GM21515 (cell line): ENCODE data around the gene SCN10A.

ENCODE experiments used
- ATAC-seq: cut with Tn5 transposase; IDR thresholded peaks from one replicate; pipeline ENCODE4 v1.9.1; 2021; ENCODE audit not compliant: unreplicated experiment

The SCN10A gene

DNA sequence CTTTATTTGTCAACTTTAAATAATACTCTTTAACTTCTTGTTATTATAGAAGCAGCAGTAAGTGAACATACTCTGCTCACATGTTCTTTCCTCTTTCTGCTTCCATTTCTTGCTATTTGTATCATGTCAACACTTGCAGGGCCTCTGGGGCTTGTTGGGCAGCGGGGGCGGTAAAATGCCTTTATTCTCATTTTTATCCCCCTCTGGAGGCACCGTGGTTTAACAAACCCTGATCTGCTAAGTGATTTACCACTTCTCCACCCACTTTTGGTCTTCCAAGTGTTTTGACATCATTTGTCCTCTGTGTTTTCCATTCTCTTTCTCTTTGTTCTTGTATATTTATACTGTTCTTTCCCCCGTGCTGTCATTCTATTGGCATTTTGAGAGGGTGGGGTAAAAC is 33.9 kb downstream of the SCN10A start:
- ATAC-seq: no peak

GRCh38 chr3:38773528-38773927 is 42.5 kb downstream of the SCN10A start:
- ATAC-seq: no peak

- no peak for ATAC-seq
These were observed 52.4 kb downstream of the SCN10A start for GRCh38 chr3:38763569-38763968.

DNA sequence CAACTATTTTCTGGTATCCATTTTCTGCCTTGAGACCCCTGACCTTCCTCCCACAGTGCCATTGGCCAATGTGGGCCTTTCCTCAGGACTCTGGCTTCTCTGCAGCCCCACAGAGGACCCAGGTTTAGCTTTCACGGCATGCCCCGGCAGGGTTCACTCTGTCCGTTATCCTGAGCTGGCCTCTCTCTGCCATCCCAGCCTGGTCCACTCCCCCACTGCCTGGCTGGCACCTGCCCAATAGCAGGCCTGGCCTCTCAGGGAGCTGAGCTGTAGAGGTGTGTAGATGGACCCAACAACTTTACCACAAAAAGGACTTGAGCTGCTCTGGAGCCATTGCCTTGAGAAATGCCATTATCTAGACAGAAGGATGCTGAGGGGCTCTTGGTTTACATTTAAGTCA is 57.5 kb downstream of the SCN10A start:
- no peak for ATAC-seq

DNA sequence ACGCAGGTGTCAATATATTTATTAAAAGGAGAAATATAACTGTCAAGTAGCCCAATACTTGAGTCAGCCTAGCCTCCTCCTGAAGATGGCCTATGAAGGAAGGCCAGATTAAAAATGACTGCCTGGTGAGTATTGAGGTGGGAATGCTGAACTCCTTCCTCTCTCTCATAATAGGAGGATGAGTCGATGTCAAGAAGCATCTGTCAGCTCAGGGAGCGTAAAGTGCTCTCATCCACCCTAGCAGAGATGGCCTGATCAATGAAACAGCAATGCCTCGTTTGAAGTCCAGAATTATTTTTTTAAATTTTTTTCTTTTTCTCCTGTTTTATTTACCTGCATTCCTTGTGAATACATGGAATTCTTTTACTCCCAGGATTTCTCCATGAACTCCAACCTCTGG is 58.3 kb downstream of the SCN10A start:
- ATAC-seq: no peak

- no peak for ATAC-seq
These were observed 59.1 kb downstream of the SCN10A start for GRCh38 chr3:38756892-38757291.

DNA sequence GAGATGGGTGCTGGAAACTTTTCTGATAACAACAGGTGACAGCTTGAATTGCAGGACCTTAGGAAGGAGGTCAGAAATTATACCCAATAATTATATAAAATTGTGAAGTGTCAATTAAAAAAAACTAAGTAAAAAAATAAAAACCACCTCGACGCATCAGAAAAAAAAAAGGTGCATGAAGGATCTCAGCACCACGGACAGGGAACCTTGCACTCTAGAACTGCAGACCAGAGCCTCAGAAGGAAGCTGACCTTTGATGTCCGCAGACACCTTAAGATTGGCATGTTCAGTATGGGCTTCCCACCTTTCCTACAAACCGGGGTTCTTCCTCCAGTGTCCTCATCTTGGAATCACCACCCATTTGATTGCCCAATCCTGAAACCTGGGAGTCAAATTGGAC is 60.9 kb downstream of the SCN10A start:
- ATAC-seq: no peak

GRCh38 chr3:38746641-38747040 is 69.4 kb downstream of the SCN10A start:
- ATAC-seq: no peak

GRCh38 chr3:38743043-38743442 is 73.0 kb downstream of the SCN10A start:
- ATAC-seq: no peak

DNA sequence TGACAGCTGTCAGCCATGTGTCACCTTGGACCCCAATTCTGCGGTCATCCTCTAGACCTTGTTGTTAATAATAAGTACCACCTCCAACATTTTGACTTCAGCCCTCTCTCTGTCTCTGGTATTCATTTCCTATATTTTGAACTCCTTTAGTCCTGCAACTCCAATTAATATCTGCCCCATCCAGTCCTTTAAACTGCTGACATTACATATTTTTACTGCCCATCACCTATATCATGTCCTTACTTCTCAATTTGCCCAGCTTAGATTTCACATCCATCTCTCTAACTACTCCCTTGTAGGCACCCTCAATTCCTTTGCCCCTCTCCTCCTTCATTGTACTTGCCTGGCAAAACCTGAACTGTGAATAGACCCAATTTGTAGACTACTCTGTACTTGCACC is 73.5 kb downstream of the SCN10A start:
- no peak for ATAC-seq

GRCh38 chr3:38740537-38740936 is 75.5 kb downstream of the SCN10A start:
- ATAC-seq: no peak

GRCh38 chr3:38739931-38740330 is 76.1 kb downstream of the SCN10A start:
- ATAC-seq: no peak

- no peak for ATAC-seq
These were observed 76.7 kb downstream of the SCN10A start for GRCh38 chr3:38739396-38739689.

DNA sequence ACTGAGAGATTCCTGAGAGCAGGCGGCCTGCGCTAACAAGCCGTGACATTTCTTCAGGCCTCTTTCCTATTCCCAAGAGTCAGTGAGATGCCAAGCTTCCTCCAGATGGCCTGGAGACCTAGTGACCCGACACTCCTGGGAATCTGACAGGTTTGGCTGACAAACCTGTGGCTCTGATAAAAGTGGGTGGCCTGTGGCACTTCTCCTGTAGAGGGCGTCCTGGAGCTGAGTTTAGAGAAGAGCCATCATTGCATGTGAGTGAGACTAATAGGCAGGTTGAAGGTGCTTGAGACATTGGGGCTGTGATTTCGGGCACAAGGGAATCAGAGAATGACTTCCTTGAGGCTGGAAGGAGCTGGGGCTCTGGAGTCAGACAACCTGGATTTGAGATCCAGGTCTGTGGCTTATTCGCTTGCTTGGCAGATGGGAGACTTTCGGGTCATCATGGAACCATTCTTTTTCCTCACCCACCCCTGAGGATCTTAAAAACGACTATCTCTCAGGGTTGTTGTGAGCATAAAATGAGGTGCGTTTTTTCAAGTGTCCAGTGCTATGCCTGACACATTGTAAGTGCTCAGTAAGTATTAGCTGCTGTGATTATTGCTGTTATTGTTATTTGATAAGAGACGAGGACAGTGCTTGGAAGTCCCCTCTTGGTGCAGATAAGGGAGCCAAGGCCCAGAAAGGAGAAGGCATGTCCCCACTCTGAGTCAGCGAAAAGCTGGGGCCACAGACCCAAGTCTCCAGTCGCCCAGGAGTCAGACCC is 77.2 kb downstream of the SCN10A start:
- ATAC-seq: no peak

- ATAC-seq: no peak
These were observed 84.5 kb downstream of the SCN10A start for GRCh38 chr3:38731522-38731921.

DNA sequence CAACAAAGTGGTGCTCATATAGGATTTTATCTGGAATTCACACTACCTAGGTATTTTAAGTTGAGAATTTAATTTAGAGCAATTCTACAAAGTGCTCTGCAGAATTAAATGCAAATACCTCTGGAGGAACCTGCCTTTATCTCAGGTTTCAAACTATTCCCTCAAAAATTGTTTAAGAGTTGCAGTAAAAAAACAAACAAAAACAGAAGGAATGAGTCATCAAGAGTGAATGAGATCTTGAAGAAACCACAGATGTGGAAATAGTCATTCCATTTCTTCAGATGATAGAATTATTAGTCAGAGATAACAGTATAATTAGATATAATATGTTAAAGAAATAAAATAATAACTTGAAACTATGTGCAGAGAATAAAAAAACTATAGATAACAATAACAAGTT is 85.7 kb downstream of the SCN10A start:
- ATAC-seq: no peak

- ATAC-seq: no peak
These were observed 88.0 kb downstream of the SCN10A start for GRCh38 chr3:38728008-38728407.

GRCh38 chr3:38726751-38727150 is 89.3 kb downstream of the SCN10A start:
- ATAC-seq: no peak

DNA sequence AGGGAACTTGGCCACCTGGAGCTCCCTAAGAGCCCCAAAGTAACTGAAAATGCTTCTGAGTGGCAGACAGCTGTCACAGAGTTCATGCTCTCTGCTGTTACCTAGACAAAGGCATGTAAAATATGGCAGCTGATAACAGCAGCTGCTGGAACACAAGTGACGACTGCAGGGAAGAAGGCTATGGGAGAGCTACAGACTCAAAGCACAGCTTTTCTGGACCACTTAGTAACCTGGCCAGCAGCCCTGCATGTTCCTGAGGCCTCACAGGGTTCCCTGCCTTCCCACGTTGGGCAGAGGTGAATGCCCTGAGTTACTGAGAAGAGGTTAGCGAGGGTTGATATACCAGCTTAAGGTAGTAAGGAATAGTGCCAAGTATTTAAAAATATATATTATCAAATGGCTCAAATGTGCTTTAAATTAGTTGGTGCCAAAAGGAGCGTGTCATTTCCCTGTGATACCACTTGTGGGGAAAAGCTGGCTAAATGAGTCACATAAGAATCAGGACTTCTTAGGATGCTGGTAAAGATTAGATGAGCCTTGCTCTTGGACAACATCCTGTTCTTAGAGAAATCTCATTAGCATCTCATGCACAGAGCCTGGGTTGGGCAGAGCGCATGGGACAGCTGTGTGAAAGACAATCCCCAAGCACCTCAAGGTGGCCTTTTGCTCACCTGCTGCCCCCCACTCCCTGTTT is 90.1 kb downstream of the SCN10A start:
- no peak for ATAC-seq

DNA sequence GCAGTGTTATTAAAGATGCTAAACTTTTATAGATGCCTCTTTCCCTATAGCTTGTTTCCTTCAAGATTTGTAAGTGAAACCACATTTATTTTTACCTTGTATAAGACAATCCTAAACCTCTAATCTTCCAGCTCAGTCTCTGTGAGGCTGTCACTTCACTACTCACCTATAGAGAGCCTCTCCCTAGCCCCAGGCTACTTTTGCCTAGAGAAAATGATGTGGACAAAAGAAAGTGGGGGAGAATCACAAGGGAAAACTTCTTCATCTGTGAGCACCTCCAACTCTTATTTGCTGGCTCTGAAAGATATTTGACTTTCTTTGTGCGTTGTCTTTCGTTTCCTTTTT is 91.7 kb downstream of the SCN10A start:
- ATAC-seq: no peak

GRCh38 chr3:38723569-38724391 is 92.2 kb downstream of the SCN10A start:
- no peak for ATAC-seq
